HepG2 (cell line): ENCODE data around the gene KCTD14. TPM values are rescaled to one million over a fixed set of nuclear protein-coding genes. Genes with fewer than 3 reads are reported as not detected.

ENCODE experiments used
- ASH2L ChIP-seq: fragments of 300-600, 200-600 bp; sonication (generic); IDR thresholded peaks from 2 replicates; pipeline ENCODE4 v1.7.0; 2017; ENCODE audit warnings: low read depth, mild to moderate bottlenecking, moderate library complexity, mixed read lengths, low read length; ENCODE audit not compliant: insufficient read length
- DNMT1 ChIP-seq: sonication (generic); formaldehyde crosslinking; IDR thresholded peaks from 2 replicates; pipeline ENCODE4 v1.5.1; 2020; ENCODE audit warnings: mild to moderate bottlenecking, missing genetic modification reagents
- IKZF1 ChIP-seq: fragments of 450-650 bp; IDR thresholded peaks from 2 replicates; pipeline ENCODE4 v1.7.1; 2016
- KLF11 ChIP-seq: IDR thresholded peaks from 2 replicates; pipeline ENCODE4 v1.6.1; 2016; ENCODE audit warnings: missing compliant biosample characterization
- NONO ChIP-seq, 2 experiments: fragments of 450-650 bp in 1 of 2; sonication (generic) in 1 of 2; formaldehyde crosslinking in 1 of 2; IDR thresholded peaks in 1 of 2; conservative IDR thresholded peaks in 1 of 2; 2 replicates each; pipeline versions ENCODE4 v1.6.1 to v1.8.0; 2017 to 2022; ENCODE audit warnings: mild to moderate bottlenecking in 1 of 2, missing genetic modification reagents in 1 of 2, moderate library complexity in 1 of 2
- RFXANK ChIP-seq: IDR thresholded peaks from 2 replicates; pipeline ENCODE4 v1.6.1; 2016
- ZNF207 ChIP-seq: fragments of 450-650 bp; IDR thresholded peaks from 2 replicates; pipeline ENCODE4 v1.6.1; 2016; ENCODE audit warnings: antibody characterized with exemption, borderline replicate concordance
- ZNF460 ChIP-seq: sonication (generic); formaldehyde crosslinking; IDR thresholded peaks from 2 replicates; pipeline ENCODE4 v1.5.1; 2020; ENCODE audit warnings: missing genetic modification reagents, mild to moderate bottlenecking, borderline replicate concordance
- polyA plus RNA-seq, 8 experiments: library from polyadenylated mRNA; depleted of rRNA in 3 of 8; stranded (reverse) in 7 of 8; unstranded in 1 of 8; fragments of >200 nt; fragmentation: Illumina TruSeq in 4 of 8; extraction: Trizol in 4 of 8; gene quantifications; 2 replicates each; pipeline versions ENCODE4 v1.2.1 to v1.2.3, GENCODE V29; 2011 to 2016; ENCODE audit warnings: low read depth in 4 of 8, missing spikeins in 1 of 8, mixed read lengths in 1 of 8; ENCODE audit not compliant: insufficient read depth in 1 of 8
- total RNA-seq, 5 experiments: library from RNA; depleted of rRNA; stranded (reverse); fragments of >200 nt; fragmentation: Illumina TruSeq; extraction: Trizol; gene quantifications; 2 replicates each; pipeline ENCODE4 v1.2.3, GENCODE V29; 2016; ENCODE audit warnings: low read depth in 1 of 5
- TF ChIP-seq, protein P1 (sequence below): sonication (generic); formaldehyde crosslinking; IDR thresholded peaks from 2 replicates; pipeline ENCODE4 v1.4.0; 2020; ENCODE audit warnings: mild to moderate bottlenecking, missing genetic modification reagents, borderline replicate concordance
- TF ChIP-seq, protein P2 (sequence below): fragments of 450-650 bp; IDR thresholded peaks from 2 replicates; pipeline ENCODE4 v1.6.1; 2017; ENCODE audit warnings: mild to moderate bottlenecking
- TF ChIP-seq, protein P3 (sequence below): sonication (generic); formaldehyde crosslinking; IDR thresholded peaks from 2 replicates; pipeline ENCODE4 v1.5.1; 2020; ENCODE audit warnings: missing genetic modification reagents, mild to moderate bottlenecking, borderline replicate concordance
- TF ChIP-seq, protein P4 (sequence below): sonication (generic); formaldehyde crosslinking; IDR thresholded peaks from 2 replicates; pipeline ENCODE4 v1.4.0; 2020; ENCODE audit warnings: missing genetic modification reagents
- TF ChIP-seq, protein P5 (sequence below): sonication (generic); formaldehyde crosslinking; IDR thresholded peaks from 2 replicates; pipeline ENCODE4 v1.4.0; 2020; ENCODE audit warnings: missing genetic modification reagents, borderline replicate concordance
- TF ChIP-seq, protein P6 (sequence below): sonication (generic); formaldehyde crosslinking; IDR thresholded peaks from 2 replicates; pipeline ENCODE4 v1.8.0; 2022; ENCODE audit warnings: mild to moderate bottlenecking, missing genetic modification reagents, moderate library complexity

KCTD14 gene
- total and polyA plus RNA-seq, 2 of the 13 experiments (the other 11 are each of a cell fraction or from before 2014, with no cell fraction given): 10.3 to 15.6 TPM

DNA sequence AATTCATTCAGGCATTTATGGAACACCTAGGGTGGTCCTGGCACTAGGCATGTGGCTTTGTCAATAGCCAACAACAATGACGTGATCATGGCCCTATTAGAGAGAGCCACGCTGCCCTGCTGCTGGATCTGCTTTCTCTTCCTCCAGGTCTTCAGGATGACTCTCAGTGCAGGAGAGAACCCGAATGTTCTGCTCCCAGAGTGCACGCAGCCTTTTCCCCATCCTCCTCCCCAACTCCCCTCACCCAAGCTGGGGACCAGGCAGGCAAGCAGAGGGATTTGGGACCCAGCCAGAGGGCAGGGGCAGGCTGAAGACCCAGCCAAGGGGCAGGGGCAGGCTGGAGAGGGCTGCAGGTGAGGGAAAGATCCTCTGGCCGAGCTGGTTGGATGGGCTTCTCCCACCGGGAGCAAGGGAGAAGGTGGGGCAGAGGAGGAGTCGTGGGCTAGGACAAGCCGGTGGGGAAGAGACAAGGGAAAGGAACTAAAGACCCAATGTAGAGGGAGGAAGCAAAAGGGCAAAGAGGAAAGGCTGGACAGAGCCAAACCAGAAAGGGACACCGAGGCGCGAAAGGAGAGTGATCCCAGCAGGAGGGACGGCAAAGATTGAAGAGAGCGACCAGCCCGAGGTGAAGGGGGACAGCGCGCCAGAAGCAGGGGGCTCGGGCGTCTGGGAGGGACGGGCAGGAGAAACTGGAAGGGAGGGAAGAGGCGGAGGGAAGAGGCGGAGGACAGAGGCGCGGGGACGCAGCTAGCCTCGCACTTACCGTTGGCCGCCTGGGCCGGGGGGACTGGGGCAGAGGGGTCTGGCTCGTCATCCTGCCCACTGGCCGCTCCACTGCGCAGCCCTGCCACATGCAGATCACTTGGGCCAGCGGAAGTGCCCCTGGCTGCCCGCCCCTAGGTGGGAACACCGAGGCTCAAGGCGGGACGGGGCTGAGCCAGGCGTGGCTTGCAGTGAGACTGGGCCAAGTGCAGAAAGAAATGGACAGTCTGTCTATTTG is at the start of gene KCTD14 (continued):
- TF ChIP-seq, protein P1, sequence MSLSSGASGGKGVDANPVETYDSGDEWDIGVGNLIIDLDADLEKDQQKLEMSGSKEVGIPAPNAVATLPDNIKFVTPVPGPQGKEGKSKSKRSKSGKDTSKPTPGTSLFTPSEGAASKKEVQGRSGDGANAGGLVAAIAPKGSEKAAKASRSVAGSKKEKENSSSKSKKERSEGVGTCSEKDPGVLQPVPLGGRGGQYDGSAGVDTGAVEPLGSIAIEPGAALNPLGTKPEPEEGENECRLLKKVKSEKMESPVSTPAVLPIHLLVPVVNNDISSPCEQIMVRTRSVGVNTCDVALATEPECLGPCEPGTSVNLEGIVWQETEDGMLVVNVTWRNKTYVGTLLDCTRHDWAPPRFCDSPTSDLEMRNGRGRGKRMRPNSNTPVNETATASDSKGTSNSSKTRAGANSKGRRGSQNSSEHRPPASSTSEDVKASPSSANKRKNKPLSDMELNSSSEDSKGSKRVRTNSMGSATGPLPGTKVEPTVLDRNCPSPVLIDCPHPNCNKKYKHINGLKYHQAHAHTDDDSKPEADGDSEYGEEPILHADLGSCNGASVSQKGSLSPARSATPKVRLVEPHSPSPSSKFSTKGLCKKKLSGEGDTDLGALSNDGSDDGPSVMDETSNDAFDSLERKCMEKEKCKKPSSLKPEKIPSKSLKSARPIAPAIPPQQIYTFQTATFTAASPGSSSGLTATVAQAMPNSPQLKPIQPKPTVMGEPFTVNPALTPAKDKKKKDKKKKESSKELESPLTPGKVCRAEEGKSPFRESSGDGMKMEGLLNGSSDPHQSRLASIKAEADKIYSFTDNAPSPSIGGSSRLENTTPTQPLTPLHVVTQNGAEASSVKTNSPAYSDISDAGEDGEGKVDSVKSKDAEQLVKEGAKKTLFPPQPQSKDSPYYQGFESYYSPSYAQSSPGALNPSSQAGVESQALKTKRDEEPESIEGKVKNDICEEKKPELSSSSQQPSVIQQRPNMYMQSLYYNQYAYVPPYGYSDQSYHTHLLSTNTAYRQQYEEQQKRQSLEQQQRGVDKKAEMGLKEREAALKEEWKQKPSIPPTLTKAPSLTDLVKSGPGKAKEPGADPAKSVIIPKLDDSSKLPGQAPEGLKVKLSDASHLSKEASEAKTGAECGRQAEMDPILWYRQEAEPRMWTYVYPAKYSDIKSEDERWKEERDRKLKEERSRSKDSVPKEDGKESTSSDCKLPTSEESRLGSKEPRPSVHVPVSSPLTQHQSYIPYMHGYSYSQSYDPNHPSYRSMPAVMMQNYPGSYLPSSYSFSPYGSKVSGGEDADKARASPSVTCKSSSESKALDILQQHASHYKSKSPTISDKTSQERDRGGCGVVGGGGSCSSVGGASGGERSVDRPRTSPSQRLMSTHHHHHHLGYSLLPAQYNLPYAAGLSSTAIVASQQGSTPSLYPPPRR (CRISPR knock-in tag): no peak
- TF ChIP-seq, protein P2, sequence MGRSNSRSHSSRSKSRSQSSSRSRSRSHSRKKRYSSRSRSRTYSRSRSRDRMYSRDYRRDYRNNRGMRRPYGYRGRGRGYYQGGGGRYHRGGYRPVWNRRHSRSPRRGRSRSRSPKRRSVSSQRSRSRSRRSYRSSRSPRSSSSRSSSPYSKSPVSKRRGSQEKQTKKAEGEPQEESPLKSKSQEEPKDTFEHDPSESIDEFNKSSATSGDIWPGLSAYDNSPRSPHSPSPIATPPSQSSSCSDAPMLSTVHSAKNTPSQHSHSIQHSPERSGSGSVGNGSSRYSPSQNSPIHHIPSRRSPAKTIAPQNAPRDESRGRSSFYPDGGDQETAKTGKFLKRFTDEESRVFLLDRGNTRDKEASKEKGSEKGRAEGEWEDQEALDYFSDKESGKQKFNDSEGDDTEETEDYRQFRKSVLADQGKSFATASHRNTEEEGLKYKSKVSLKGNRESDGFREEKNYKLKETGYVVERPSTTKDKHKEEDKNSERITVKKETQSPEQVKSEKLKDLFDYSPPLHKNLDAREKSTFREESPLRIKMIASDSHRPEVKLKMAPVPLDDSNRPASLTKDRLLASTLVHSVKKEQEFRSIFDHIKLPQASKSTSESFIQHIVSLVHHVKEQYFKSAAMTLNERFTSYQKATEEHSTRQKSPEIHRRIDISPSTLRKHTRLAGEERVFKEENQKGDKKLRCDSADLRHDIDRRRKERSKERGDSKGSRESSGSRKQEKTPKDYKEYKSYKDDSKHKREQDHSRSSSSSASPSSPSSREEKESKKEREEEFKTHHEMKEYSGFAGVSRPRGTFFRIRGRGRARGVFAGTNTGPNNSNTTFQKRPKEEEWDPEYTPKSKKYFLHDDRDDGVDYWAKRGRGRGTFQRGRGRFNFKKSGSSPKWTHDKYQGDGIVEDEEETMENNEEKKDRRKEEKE: no peak
- TF ChIP-seq KLF11 (CRISPR knock-in tag) (0 out of 2 replicates have a peak, but pooled peaks have one; percentile 44), NONO (IDR thresholded peaks at IDR 0.05) (no peak), NONO (CRISPR knock-in tag; conservative IDR thresholded peaks at IDR 0.05) (peak; percentile 74), ZNF207 (no peak), ZNF460 (CRISPR knock-in tag) (no peak), DNMT1 (CRISPR knock-in tag) (peak; percentile 77; the same call in 1 of the 2 replicates), IKZF1 (no peak), RFXANK (CRISPR knock-in tag) (no peak), ASH2L (no peak)
- TF ChIP-seq, protein P3, sequence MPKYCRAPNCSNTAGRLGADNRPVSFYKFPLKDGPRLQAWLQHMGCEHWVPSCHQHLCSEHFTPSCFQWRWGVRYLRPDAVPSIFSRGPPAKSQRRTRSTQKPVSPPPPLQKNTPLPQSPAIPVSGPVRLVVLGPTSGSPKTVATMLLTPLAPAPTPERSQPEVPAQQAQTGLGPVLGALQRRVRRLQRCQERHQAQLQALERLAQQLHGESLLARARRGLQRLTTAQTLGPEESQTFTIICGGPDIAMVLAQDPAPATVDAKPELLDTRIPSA: no peak
- TF ChIP-seq, protein P4, sequence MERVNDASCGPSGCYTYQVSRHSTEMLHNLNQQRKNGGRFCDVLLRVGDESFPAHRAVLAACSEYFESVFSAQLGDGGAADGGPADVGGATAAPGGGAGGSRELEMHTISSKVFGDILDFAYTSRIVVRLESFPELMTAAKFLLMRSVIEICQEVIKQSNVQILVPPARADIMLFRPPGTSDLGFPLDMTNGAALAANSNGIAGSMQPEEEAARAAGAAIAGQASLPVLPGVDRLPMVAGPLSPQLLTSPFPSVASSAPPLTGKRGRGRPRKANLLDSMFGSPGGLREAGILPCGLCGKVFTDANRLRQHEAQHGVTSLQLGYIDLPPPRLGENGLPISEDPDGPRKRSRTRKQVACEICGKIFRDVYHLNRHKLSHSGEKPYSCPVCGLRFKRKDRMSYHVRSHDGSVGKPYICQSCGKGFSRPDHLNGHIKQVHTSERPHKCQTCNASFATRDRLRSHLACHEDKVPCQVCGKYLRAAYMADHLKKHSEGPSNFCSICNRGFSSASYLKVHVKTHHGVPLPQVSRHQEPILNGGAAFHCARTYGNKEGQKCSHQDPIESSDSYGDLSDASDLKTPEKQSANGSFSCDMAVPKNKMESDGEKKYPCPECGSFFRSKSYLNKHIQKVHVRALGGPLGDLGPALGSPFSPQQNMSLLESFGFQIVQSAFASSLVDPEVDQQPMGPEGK (CRISPR knock-in tag): peak; percentile 75; the same call in 1 of the 2 replicates
- TF ChIP-seq, protein P5, sequence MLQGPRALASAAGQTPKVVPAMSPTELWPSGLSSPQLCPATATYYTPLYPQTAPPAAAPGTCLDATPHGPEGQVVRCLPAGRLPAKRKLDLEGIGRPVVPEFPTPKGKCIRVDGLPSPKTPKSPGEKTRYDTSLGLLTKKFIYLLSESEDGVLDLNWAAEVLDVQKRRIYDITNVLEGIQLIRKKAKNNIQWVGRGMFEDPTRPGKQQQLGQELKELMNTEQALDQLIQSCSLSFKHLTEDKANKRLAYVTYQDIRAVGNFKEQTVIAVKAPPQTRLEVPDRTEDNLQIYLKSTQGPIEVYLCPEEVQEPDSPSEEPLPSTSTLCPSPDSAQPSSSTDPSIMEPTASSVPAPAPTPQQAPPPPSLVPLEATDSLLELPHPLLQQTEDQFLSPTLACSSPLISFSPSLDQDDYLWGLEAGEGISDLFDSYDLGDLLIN: no peak
- TF ChIP-seq, protein P6, sequence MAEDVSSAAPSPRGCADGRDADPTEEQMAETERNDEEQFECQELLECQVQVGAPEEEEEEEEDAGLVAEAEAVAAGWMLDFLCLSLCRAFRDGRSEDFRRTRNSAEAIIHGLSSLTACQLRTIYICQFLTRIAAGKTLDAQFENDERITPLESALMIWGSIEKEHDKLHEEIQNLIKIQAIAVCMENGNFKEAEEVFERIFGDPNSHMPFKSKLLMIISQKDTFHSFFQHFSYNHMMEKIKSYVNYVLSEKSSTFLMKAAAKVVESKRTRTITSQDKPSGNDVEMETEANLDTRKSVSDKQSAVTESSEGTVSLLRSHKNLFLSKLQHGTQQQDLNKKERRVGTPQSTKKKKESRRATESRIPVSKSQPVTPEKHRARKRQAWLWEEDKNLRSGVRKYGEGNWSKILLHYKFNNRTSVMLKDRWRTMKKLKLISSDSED (CRISPR knock-in tag): no peak
